ENCODE measurements around the gene MAP3K10. TPM values are rescaled to one million over a fixed set of nuclear protein-coding genes. Genes with fewer than 3 reads are reported as not detected.

The MAP3K10 gene
- total and polyA plus RNA-seq, 2 donors (not counting 1 experiment from before 2014, with no cell fraction given), result 22.5 to 41.6 TPM

- ChIA-PET CTCF (no interaction called here), POLR2A (interaction anchor here (0.6 kb wide), 1 partner anchor 44 kb away, joined by 6 read pairs; no protein-coding TSS in a partner anchor)
- Histone ChIP-seq H3K4me1 (ENCODE audit: control insufficient read depth in 2 of 2, insufficient read depth in 2 of 2, low read length in 2 of 2) (no peaks in the 10 kb centered on the region), H3K9ac (ENCODE audit: low read length) (no peak overlapping the region), H3K27ac (ENCODE audit: low read length in 2 of 2) (no peak overlapping the region), H3K36me3 (replicated peaks in 1 of 2; ENCODE audit: control extremely low read depth in 1 of 2, control insufficient read depth in 1 of 2, extremely low read depth in 1 of 2, insufficient read depth in 2 of 2, low read length in 1 of 2) (peaks cover 0 to 74% of the 10 kb centered on the region in 2 experiments), H3K79me2 (ENCODE audit: control insufficient read depth, insufficient read depth, low read length) (no peaks in the 10 kb centered on the region), H4K20me1 (ENCODE audit: control insufficient read depth, insufficient read depth, low read length, poor library complexity, severe bottlenecking) (peaks cover 29% of the 10 kb centered on the region), H3K4me2 (replicated peaks; ENCODE audit: low read depth, low read length, poor library complexity, severe bottlenecking) (no peak overlapping the region), H3K4me3 (ENCODE audit: control extremely low read depth in 1 of 5, extremely low read depth in 1 of 5, insufficient read depth in 1 of 5, low read depth in 2 of 5, low read length in 4 of 5) (no peak overlapping the region), H2AFZ (ENCODE audit: insufficient read depth, low read depth, low read length, poor library complexity, severe bottlenecking) (no peak overlapping the region), H3K27me3 (replicated peaks in 1 of 4; ENCODE audit: control extremely low read depth in 1 of 4, control insufficient read depth in 3 of 4, insufficient read depth in 4 of 4, low read length in 3 of 4) (no peaks in the 10 kb centered on the region), H3K9me3 (ENCODE audit: control extremely low read depth in 1 of 3, control insufficient read depth in 2 of 3, insufficient read depth in 1 of 3, low read length in 2 of 3) (no peaks in the 10 kb centered on the region)
- no peaks in the 10 kb centered on the region for H3K9me3 Mint-ChIP-seq (ENCODE audit: insufficient read depth)
- intact Hi-C loops (cut with micrococcal nuclease), result no loop called here
- TF ChIP-seq, protein P1, sequence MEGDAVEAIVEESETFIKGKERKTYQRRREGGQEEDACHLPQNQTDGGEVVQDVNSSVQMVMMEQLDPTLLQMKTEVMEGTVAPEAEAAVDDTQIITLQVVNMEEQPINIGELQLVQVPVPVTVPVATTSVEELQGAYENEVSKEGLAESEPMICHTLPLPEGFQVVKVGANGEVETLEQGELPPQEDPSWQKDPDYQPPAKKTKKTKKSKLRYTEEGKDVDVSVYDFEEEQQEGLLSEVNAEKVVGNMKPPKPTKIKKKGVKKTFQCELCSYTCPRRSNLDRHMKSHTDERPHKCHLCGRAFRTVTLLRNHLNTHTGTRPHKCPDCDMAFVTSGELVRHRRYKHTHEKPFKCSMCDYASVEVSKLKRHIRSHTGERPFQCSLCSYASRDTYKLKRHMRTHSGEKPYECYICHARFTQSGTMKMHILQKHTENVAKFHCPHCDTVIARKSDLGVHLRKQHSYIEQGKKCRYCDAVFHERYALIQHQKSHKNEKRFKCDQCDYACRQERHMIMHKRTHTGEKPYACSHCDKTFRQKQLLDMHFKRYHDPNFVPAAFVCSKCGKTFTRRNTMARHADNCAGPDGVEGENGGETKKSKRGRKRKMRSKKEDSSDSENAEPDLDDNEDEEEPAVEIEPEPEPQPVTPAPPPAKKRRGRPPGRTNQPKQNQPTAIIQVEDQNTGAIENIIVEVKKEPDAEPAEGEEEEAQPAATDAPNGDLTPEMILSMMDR (IDR thresholded peaks at IDR 0.05), result no peak
- no peak for TF ChIP-seq EZH2 (IDR thresholded peaks at IDR 0.05; ENCODE audit: borderline replicate concordance, insufficient read depth, low read depth, low read length, poor library complexity, severe bottlenecking)
- H3K4me1 Mint-ChIP-seq, result no peaks in the 10 kb centered on the region
- no peaks in the 10 kb centered on the region for H3K27me3 Mint-ChIP-seq
- H3K27ac Mint-ChIP-seq, result no peak overlapping the region
- WGBS (ENCODE audit: insufficient coverage), result 95% methylated on average over 30 of the region's 30 CpGs
- DNase-seq (no peak), ATAC-seq (ENCODE audit: low read depth) (no peak)
- H3K4me3 Mint-ChIP-seq, result no peak overlapping the region
Observed at GRCh38 chr19:40235238-40236025, 44.2 kb downstream of the MAP3K10 start.

- H3K27me3 ChIP-seq (replicated peaks in 1 of 4; ENCODE audit: control extremely low read depth in 1 of 4, control insufficient read depth in 3 of 4, insufficient read depth in 4 of 4, low read length in 3 of 4), result no peaks in the 10 kb centered on the region
- H2AFZ ChIP-seq (ENCODE audit: insufficient read depth, low read depth, low read length, poor library complexity, severe bottlenecking), result no peak overlapping the region
- no peak overlapping the region for H3K4me2 ChIP-seq (replicated peaks; ENCODE audit: low read depth, low read length, poor library complexity, severe bottlenecking)
- Mint-ChIP-seq H3K4me3 (no peak overlapping the region), H3K9me3 (ENCODE audit: insufficient read depth) (no peaks in the 10 kb centered on the region), H3K27ac (no peak overlapping the region), H3K27me3 (no peaks in the 10 kb centered on the region), H3K4me1 (no peaks in the 10 kb centered on the region)
- H3K79me2 ChIP-seq (ENCODE audit: control insufficient read depth, insufficient read depth, low read length), result no peaks in the 10 kb centered on the region
- H3K27ac ChIP-seq (ENCODE audit: low read length in 2 of 2), result no peak overlapping the region
- H4K20me1 ChIP-seq (ENCODE audit: control insufficient read depth, insufficient read depth, low read length, poor library complexity, severe bottlenecking), result peaks cover 29% of the 10 kb centered on the region
- TF ChIP-seq EZH2 (IDR thresholded peaks at IDR 0.05; ENCODE audit: borderline replicate concordance, insufficient read depth, low read depth, low read length, poor library complexity, severe bottlenecking), result no peak
- TF ChIP-seq, protein P1 (IDR thresholded peaks at IDR 0.05), result no peak
- ChIA-PET CTCF (no interaction called here), POLR2A (no interaction called here)
- peaks cover 0 to 77% of the 10 kb centered on the region in 2 experiments for H3K36me3 ChIP-seq (replicated peaks in 1 of 2; ENCODE audit: control extremely low read depth in 1 of 2, control insufficient read depth in 1 of 2, extremely low read depth in 1 of 2, insufficient read depth in 2 of 2, low read length in 1 of 2)
- 97% methylated on average over 5 of the region's 9 CpGs for WGBS (ENCODE audit: insufficient coverage)
- no peaks in the 10 kb centered on the region for H3K9me3 ChIP-seq (ENCODE audit: control extremely low read depth in 1 of 3, control insufficient read depth in 2 of 3, insufficient read depth in 1 of 3, low read length in 2 of 3)
- no peak overlapping the region for H3K9ac ChIP-seq (ENCODE audit: low read length)
- no peak overlapping the region for H3K4me3 ChIP-seq (ENCODE audit: control extremely low read depth in 1 of 5, extremely low read depth in 1 of 5, insufficient read depth in 1 of 5, low read depth in 2 of 5, low read length in 4 of 5)
- DNase-seq, result no peak
- no peaks in the 10 kb centered on the region for H3K4me1 ChIP-seq (ENCODE audit: control insufficient read depth in 2 of 2, insufficient read depth in 2 of 2, low read length in 2 of 2)
- intact Hi-C loops (cut with micrococcal nuclease), result no loop called here
- ATAC-seq (ENCODE audit: low read depth), result no peak
Observed at GRCh38 chr19:40236026-40236355, 44.8 kb downstream of the MAP3K10 start.
